Endothelial cell of umbilical vein (primary cell): ENCODE results near the gene MCTP2. TPM values are rescaled to one million over a fixed set of nuclear protein-coding genes. Genes with fewer than 3 reads are reported as not detected.

Experiments used
- BruUV-seq: library from RNA; stranded (reverse); fragments of 400-500 nt; replicated peaks from 2 replicates; lab custom pipeline; 2021; lab: Mats Ljungman, UMichigan
- CTCF ChIA-PET: fragments of 300-600, 350-600 bp; sonication (Branson Sonifier 250); formaldehyde crosslinking; loops from one replicate; lab custom pipeline; 2021; ENCODE audit warnings: antibody characterized with exemption, inconsistent platforms; lab: Charles Lee
- POLR2A ChIA-PET: fragments of 300-600, 350-600 bp; sonication (Branson Sonifier 250); formaldehyde crosslinking; loops from one replicate; lab custom pipeline; 2021; ENCODE audit warnings: antibody characterized with exemption, inconsistent platforms; lab: Charles Lee
- DNase-seq: peaks from one replicate; pipeline ENCODE4 v3.0.0-alpha.2; 2011; ENCODE audit warnings: low read depth, low spot score
- FAIRE-seq: peaks from 2 replicates; lab custom pipeline; 2011; peaks lifted over from hg19 to GRCh38; lab: Jason Lieb, UNC
- H2AFZ ChIP-seq: 2 replicates; pipeline ENCODE4 v1.6.0; 2012; ENCODE audit warnings: low read depth, low read length, control low read depth, inconsistent platforms
- H3K27ac ChIP-seq: 2 replicates; pipeline ENCODE4 v1.5.1; 2011; ENCODE audit warnings: low read depth, mild to moderate bottlenecking, control low read depth, low read length, moderate library complexity; ENCODE audit not compliant: insufficient read depth
- H3K27me3 ChIP-seq, 2 experiments: 2 replicates each; pipeline versions ENCODE4 v1.6.0 to v1.6.1; 2011; ENCODE audit warnings: low read length in 2 of 2, mixed read lengths in 1 of 2; ENCODE audit not compliant: control insufficient read depth in 2 of 2, insufficient read depth in 2 of 2
- H3K36me3 ChIP-seq, 2 experiments: 2 replicates in 1 of 2; 3 replicates in 1 of 2; pipeline ENCODE4 v1.5.1; 2011; ENCODE audit warnings: low read length in 2 of 2, mild to moderate bottlenecking in 1 of 2, moderate library complexity in 1 of 2; ENCODE audit not compliant: control insufficient read depth in 2 of 2, insufficient read depth in 2 of 2; ENCODE audit errors: extremely low read depth in 1 of 2
- H3K4me1 ChIP-seq: 3 replicates; pipeline ENCODE4 v1.5.1; 2011; ENCODE audit warnings: mild to moderate bottlenecking, low read length; ENCODE audit not compliant: control insufficient read depth, insufficient read depth; ENCODE audit errors: extremely low read depth
- H3K4me2 ChIP-seq: 2 replicates; pipeline ENCODE4 v1.6.1; 2011; ENCODE audit warnings: low read length, control low read depth, mixed read lengths; ENCODE audit not compliant: insufficient read depth
- H3K4me3 ChIP-seq, 3 experiments: fragments of 200-600 bp in 1 of 3; sonication (generic), shearing (Covaris generic) in 1 of 3; replicated peaks in 1 of 3; 2 replicates each; pipeline ENCODE4 v1.5.1; 2011 to 2016; ENCODE audit warnings: control low read depth in 3 of 3, low read length in 3 of 3, mild to moderate bottlenecking in 2 of 3, inconsistent platforms in 1 of 3, low read depth in 1 of 3, moderate library complexity in 1 of 3; ENCODE audit not compliant: insufficient read depth in 1 of 3
- H3K79me2 ChIP-seq: 2 replicates; pipeline ENCODE4 v1.6.0; 2012; ENCODE audit warnings: low read length, inconsistent platforms; ENCODE audit not compliant: control insufficient read depth, insufficient read depth
- H3K9ac ChIP-seq: replicated peaks from 2 replicates; pipeline ENCODE3; 2011; ENCODE audit warnings: low read length, control low read depth; ENCODE audit not compliant: insufficient read depth; ENCODE audit errors: extremely low read depth
- H3K9me1 ChIP-seq: replicated peaks from 3 replicates; pipeline ENCODE4 v1.6.0; 2011; ENCODE audit warnings: mild to moderate bottlenecking, low read length; ENCODE audit not compliant: control insufficient read depth, insufficient read depth; ENCODE audit errors: extremely low read depth
- H3K9me3 ChIP-seq: replicated peaks from 2 replicates; pipeline ENCODE4 v1.5.1; 2012; ENCODE audit warnings: low read length, inconsistent platforms; ENCODE audit not compliant: control insufficient read depth, insufficient read depth
- H4K20me1 ChIP-seq: replicated peaks from 2 replicates; pipeline ENCODE3; 2011; ENCODE audit warnings: mild to moderate bottlenecking, low read length; ENCODE audit not compliant: control insufficient read depth, insufficient read depth; ENCODE audit errors: extremely low read depth
- EZH2 ChIP-seq: IDR thresholded peaks from 2 replicates; pipeline ENCODE4 v1.6.1; 2012; ENCODE audit warnings: borderline replicate concordance, low read depth, mild to moderate bottlenecking, moderate library complexity, low read length, inconsistent platforms; ENCODE audit not compliant: severe bottlenecking
- FOS ChIP-seq: IDR thresholded peaks from 2 replicates; pipeline ENCODE4 v1.6.1; 2011; ENCODE audit warnings: mild to moderate bottlenecking, low read length, moderate library complexity, borderline replicate concordance; ENCODE audit not compliant: insufficient read depth
- GATA2 ChIP-seq: IDR thresholded peaks from 2 replicates; pipeline ENCODE4 v1.7.0; 2011; ENCODE audit warnings: low read depth, mild to moderate bottlenecking, moderate library complexity, mixed read lengths, low read length; ENCODE audit not compliant: insufficient read length, insufficient read depth
- JUN ChIP-seq: IDR thresholded peaks from 2 replicates; pipeline ENCODE4 v1.6.1; 2011; ENCODE audit warnings: borderline replicate concordance, low read depth; ENCODE audit not compliant: insufficient read length, insufficient read depth
- MYC ChIP-seq: IDR thresholded peaks from one replicate; pipeline ENCODE4 v1.6.1; 2011; ENCODE audit warnings: mild to moderate bottlenecking, low read depth, low read length
- POLR2A ChIP-seq: IDR thresholded peaks from 2 replicates; pipeline ENCODE4 v1.6.1; 2012; ENCODE audit warnings: low read depth, mild to moderate bottlenecking, control low read depth, low read length
- POLR2AphosphoS5 ChIP-seq: IDR thresholded peaks from 2 replicates; pipeline ENCODE4 v1.6.1; 2012; ENCODE audit warnings: low read depth, mild to moderate bottlenecking, control low read depth, low read length, moderate library complexity; ENCODE audit not compliant: insufficient read depth
- dilution Hi-C: fragments of 300-500 bp; cut with MboI; formaldehyde crosslinking; loops from one replicate; pipeline ENCODE4 v1.15.0; 2019; ENCODE audit warnings: low sequenced_read_pairs; ENCODE audit not compliant: extremely low pct_ligation_motif_present
- intact Hi-C: fragments of 100-400 bp; cut with micrococcal nuclease; formaldehyde crosslinking; loops from one replicate; pipeline ENCODE4 v1.10.0; 2022
- polyA plus RNA-seq, 4 experiments: library from polyadenylated mRNA; depleted of rRNA in 3 of 4; stranded (reverse) in 3 of 4; unstranded in 1 of 4; fragments of >200 nt; gene quantifications; 2 replicates each; pipeline versions ENCODE4 v1.2.1 to v1.2.3, GENCODE V29; 2011 to 2012; ENCODE audit warnings: missing spikeins in 1 of 4
- total RNA-seq: library from RNA; stranded (reverse); gene quantifications from 2 replicates; pipeline ENCODE4 v1.2.3, GENCODE V29; 2021
- TF ChIP-seq, protein P1 (sequence below): IDR thresholded peaks from 2 replicates; pipeline ENCODE4 v1.6.1; 2011; ENCODE audit not compliant: insufficient read depth, insufficient read length
- TF ChIP-seq, protein P2 (sequence below), 2 donors: IDR thresholded peaks; 1 replicate in 1 of 2; 2 replicates in 1 of 2; pipeline ENCODE4 v1.5.1; 2011; ENCODE audit warnings: low read length in 2 of 2, mild to moderate bottlenecking in 2 of 2, moderate library complexity in 2 of 2, control low read depth in 1 of 2, inconsistent platforms in 1 of 2, low read depth in 1 of 2; ENCODE audit not compliant: insufficient read depth in 1 of 2; ENCODE audit errors: extremely low read depth in 1 of 2

The MCTP2 gene
- total and polyA plus RNA-seq, 2 donors (not counting 3 experiments of a cell fraction or from before 2014, with no cell fraction given) = 0.01 to 0.75 TPM

- FAIRE-seq = no peak
- intact Hi-C loops = no loop called here
- H4K20me1 ChIP-seq = no peaks in the 10 kb centered on the region
- H3K4me2 ChIP-seq = no peak overlapping the region
- H3K27me3 ChIP-seq = no peaks in the 10 kb centered on the region
- no peak overlapping the region for H3K27ac ChIP-seq
- H3K4me1 ChIP-seq = no peaks in the 10 kb centered on the region
- no peak overlapping the region for H2AFZ ChIP-seq
- ChIA-PET POLR2A (no interaction called here), CTCF (no interaction called here)
- no peaks in the 10 kb centered on the region for H3K9me1 ChIP-seq
- no peaks in the 10 kb centered on the region for H3K79me2 ChIP-seq
- DNase-seq = no peak
- H3K4me3 ChIP-seq = no peak overlapping the region
- TF ChIP-seq, protein P1, sequence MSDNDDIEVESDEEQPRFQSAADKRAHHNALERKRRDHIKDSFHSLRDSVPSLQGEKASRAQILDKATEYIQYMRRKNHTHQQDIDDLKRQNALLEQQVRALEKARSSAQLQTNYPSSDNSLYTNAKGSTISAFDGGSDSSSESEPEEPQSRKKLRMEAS = no peak
- TF ChIP-seq, protein P2, sequence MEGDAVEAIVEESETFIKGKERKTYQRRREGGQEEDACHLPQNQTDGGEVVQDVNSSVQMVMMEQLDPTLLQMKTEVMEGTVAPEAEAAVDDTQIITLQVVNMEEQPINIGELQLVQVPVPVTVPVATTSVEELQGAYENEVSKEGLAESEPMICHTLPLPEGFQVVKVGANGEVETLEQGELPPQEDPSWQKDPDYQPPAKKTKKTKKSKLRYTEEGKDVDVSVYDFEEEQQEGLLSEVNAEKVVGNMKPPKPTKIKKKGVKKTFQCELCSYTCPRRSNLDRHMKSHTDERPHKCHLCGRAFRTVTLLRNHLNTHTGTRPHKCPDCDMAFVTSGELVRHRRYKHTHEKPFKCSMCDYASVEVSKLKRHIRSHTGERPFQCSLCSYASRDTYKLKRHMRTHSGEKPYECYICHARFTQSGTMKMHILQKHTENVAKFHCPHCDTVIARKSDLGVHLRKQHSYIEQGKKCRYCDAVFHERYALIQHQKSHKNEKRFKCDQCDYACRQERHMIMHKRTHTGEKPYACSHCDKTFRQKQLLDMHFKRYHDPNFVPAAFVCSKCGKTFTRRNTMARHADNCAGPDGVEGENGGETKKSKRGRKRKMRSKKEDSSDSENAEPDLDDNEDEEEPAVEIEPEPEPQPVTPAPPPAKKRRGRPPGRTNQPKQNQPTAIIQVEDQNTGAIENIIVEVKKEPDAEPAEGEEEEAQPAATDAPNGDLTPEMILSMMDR (IDR thresholded peaks at IDR 0.05; ENCODE audit: extremely low read depth in 1 of 2, insufficient read depth in 1 of 2, low read depth in 1 of 2, low read length in 2 of 2) = no peak
- no peak for TF ChIP-seq MYC
- H3K36me3 ChIP-seq = no peaks in the 10 kb centered on the region
- no TSS peak for BruUV-seq
- no peak overlapping the region for H3K9ac ChIP-seq
- no peaks in the 10 kb centered on the region for H3K9me3 ChIP-seq
- dilution Hi-C loops = no loop called here
Observed at GRCh38 chr15:94439158-94439557, 207.8 kb downstream of the MCTP2 start.

DNA sequence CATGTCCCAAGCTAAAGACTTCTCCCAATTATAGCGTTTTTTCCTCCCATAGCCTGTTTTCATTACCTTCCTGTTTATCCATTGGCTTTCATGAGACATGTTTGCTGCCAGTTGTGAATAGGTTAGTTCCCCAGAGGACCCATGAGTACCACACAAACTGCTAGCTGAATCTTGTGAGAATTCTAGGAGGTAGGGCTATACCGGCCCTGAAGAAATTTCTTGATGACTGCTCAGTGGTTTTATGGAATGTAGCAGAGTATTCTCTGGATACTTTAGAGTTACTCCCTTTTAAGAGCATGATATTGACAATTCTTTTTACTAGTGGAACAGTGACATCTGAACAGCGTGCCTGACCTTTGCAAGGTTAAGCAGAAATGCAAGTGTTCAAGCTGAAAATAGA, 210.4 kb downstream of the MCTP2 start:
- Histone ChIP-seq H3K36me3 (no peaks in the 10 kb centered on the region), H3K9ac (no peak overlapping the region), H3K27me3 (no peaks in the 10 kb centered on the region), H3K4me3 (no peak overlapping the region), H2AFZ (no peak overlapping the region), H3K4me2 (no peak overlapping the region), H3K9me1 (no peaks in the 10 kb centered on the region), H3K9me3 (no peaks in the 10 kb centered on the region), H4K20me1 (no peaks in the 10 kb centered on the region), H3K4me1 (no peaks in the 10 kb centered on the region), H3K27ac (no peak overlapping the region), H3K79me2 (no peaks in the 10 kb centered on the region)
- DNase-seq = no peak
- dilution Hi-C loops = no loop called here
- ChIA-PET CTCF (no interaction called here), POLR2A (no interaction called here)
- no peak for FAIRE-seq
- TF ChIP-seq POLR2A (no peak), FOS (no peak), POLR2AphosphoS5 (no peak), EZH2 (no peak), GATA2 (no peak), JUN (no peak), MYC (no peak)
- TF ChIP-seq, protein P2 (IDR thresholded peaks at IDR 0.05; ENCODE audit: extremely low read depth in 1 of 2, insufficient read depth in 1 of 2, low read depth in 1 of 2, low read length in 2 of 2) = no peak
- TF ChIP-seq, protein P1 = no peak
- BruUV-seq = no TSS peak
- intact Hi-C loops = no loop called here
